Loucy (cell line): Measurements from ENCODE around the gene ME3.

Source experiments
- EZH2phosphoT487 ChIP-seq: fragments of 200-600 bp; IDR thresholded peaks from 2 replicates; pipeline ENCODE4 v1.6.1; 2018; ENCODE audit warnings: antibody characterized with exemption, mild to moderate bottlenecking, moderate library complexity, borderline replicate concordance
- TF ChIP-seq, protein P1 (sequence below): fragments of 200-600 bp; sonication (generic); conservative IDR thresholded peaks from 2 replicates; pipeline ENCODE4 v1.5.1; 2014; ENCODE audit warnings: mild to moderate bottlenecking, antibody characterized with exemption, low read length

- TF ChIP-seq, protein P1, sequence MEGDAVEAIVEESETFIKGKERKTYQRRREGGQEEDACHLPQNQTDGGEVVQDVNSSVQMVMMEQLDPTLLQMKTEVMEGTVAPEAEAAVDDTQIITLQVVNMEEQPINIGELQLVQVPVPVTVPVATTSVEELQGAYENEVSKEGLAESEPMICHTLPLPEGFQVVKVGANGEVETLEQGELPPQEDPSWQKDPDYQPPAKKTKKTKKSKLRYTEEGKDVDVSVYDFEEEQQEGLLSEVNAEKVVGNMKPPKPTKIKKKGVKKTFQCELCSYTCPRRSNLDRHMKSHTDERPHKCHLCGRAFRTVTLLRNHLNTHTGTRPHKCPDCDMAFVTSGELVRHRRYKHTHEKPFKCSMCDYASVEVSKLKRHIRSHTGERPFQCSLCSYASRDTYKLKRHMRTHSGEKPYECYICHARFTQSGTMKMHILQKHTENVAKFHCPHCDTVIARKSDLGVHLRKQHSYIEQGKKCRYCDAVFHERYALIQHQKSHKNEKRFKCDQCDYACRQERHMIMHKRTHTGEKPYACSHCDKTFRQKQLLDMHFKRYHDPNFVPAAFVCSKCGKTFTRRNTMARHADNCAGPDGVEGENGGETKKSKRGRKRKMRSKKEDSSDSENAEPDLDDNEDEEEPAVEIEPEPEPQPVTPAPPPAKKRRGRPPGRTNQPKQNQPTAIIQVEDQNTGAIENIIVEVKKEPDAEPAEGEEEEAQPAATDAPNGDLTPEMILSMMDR = no peak
- no peak for TF ChIP-seq EZH2phosphoT487
Measured at GRCh38 chr11:86513746-86514373, 158.6 kb downstream of the ME3 start.
